Tibial nerve (tissue), 4 donors: ENCODE results near the gene SPAM1.

Experiments used
- CTCF ChIP-seq, 5 experiments: fragments of 200-600 bp in 3 of 5; fragments of 450-650 bp in 2 of 5; sonication (generic) in 3 of 5; IDR thresholded peaks; one replicate each; pipeline ENCODE4 v1.5.1; 2016 to 2019; ENCODE audit warnings: antibody characterized with exemption in 5 of 5, mild to moderate bottlenecking in 3 of 5, moderate library complexity in 2 of 5
- EP300 ChIP-seq, 2 donors: sonication (generic); formaldehyde crosslinking; IDR thresholded peaks; one replicate each; pipeline ENCODE4 v1.6.1; 2017; ENCODE audit warnings: antibody characterized with exemption in 2 of 2, mild to moderate bottlenecking in 1 of 2
- POLR2A ChIP-seq, 2 donors: fragments of 450-650 bp; IDR thresholded peaks; one replicate each; pipeline ENCODE4 v1.6.1; 2017; ENCODE audit warnings: antibody characterized with exemption in 2 of 2, mild to moderate bottlenecking in 2 of 2, moderate library complexity in 2 of 2

GRCh38 chr7:123961771-123962170, 36.7 kb downstream of the SPAM1 start:
- TF ChIP-seq POLR2A (IDR thresholded peaks at IDR 0.05) (no peak), CTCF (IDR thresholded peaks at IDR 0.05) (no peak), EP300 (IDR thresholded peaks at IDR 0.05) (no peak)
